ENCODE results near the gene LIMCH1.
"Not testable (repeated sequence)": the region's sequence is repeated elsewhere in the genome, so short reads cannot be mapped to it uniquely, and the experiment has no call there.

The LIMCH1 gene

DNA sequence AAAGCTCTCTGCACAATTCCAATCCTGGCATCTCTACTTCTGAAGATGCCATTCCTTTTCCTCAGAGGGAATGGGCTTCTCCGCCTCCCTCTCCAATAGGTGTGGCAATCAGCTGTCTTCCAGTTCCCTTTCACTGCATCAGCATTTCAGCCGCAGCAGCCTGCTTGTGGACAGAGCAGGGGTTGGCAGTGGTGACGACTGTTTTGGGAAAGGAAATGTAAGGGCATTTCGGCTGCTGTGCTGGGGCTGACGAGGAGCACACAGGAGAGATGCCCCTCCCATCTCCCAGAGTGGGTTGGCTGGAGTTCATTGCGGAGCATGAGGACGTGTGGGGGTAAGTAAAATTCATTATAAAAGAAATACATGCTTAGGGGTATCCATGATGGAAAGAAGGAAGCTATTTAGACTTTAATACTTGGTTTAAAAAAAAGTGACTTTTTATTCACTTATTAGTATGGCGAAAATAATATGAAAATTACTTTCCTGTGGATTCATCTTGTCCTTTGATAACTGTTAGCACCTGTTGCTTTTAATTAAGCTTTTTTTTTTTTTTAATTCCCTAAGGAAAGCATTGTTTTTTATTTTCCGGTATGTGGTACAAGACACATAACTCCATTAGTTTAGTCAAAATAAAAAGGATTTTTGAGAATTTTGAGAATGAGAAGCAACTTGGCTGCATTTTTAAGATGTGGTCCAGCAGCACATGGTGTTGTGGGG is at the start of gene LIMCH1:
Gene LIMCH1, plus strand, starts transcription at position 141 of the 717 bp plus-strand sequence. CDS start 67,839 bp downstream, outside the sequence.
- DNase-seq (ENCODE audit: low read depth in 2 of 2, low spot score in 1 of 2) = no peak

DNA sequence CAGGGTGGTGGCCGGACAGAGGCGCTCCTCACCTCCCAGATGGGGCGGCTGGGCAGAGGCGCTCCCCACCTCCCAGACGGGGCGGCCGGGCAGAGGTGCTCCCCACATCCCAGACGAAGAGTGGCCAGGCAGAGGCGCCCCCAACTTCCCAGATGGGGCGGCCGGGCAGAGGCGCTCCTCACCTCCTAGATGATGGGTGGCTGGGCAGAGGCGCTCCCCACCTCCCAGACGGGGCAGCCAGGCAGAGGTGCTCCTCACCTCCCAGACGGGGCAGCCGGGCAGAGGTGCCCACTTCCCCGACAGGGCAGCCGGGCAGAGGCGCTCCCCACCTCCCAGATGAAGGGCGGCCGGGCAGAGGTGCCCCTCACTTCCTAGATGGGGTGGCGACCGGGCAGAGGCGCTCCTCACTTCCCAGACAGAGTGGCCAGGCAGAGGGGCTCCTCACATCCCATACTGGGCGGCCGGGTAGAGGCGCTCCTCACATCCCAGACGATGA is 46.8 kb upstream of the LIMCH1 start:
- not testable (repeated sequence) for DNase-seq (ENCODE audit: low read depth in 2 of 2, low spot score in 1 of 2)

DNA sequence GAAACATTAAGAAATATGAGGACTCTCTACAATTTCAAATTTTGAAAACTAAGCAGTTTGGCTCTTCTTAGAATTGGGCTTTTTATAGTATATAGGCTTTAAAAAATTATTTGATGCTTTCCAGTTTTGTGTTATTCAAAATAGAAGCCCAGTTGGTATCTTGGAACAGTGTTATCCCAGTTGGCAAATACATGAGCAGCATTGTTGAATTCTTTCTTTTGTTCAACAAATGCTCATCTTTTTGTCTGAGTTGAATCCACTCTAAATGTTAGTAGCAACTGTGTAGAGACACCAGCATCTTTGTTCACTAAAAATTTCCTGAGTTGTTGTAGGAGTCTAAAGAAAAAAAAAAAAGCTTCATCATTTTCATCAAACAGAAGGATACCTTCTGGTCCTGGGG is 41.0 kb upstream of the LIMCH1 start:
- DNase-seq (ENCODE audit: low read depth in 2 of 2, low spot score in 1 of 2) = no peak

GRCh38 chr4:41498177-41498576 is 39.8 kb upstream of the LIMCH1 start:
- DNase-seq (ENCODE audit: low read depth in 2 of 2, low spot score in 1 of 2) = no peak

DNA sequence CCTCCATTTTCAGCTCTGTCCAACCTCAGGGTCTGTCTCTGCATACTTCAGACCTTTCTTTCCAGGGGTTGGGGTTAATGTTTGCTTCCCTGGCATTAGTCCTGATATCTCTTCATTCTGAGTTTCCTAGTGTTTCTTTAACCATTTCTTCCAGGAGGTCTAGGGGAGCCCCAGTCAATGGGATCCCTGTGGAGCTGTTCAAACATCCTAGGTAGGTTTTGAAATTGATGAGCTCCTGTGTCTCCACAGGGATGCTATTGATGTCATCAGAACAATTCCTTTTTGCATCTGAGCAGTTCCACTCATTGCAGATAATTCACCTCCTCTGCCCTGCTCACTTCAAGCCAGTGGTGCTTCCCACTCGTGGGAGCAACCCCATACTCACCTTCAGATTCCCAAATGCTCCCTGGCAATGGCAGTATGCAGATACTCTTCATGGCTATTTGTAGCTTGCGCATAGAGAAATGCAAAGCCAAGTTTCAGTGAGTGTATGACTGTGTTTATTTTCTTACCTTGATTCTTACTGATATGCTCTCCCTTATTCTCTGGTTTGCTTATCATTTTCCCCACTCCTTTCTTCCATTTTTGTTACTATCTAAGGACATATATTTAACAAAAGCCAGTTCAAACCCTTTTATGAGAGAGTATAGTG is 33.7 kb upstream of the LIMCH1 start:
- no peak for DNase-seq (ENCODE audit: low read depth in 2 of 2, low spot score in 1 of 2)

- DNase-seq (ENCODE audit: low read depth in 2 of 2, low spot score in 1 of 2) = no peak
These were observed 32.7 kb upstream of the LIMCH1 start for GRCh38 chr4:41505161-41505661.

DNA sequence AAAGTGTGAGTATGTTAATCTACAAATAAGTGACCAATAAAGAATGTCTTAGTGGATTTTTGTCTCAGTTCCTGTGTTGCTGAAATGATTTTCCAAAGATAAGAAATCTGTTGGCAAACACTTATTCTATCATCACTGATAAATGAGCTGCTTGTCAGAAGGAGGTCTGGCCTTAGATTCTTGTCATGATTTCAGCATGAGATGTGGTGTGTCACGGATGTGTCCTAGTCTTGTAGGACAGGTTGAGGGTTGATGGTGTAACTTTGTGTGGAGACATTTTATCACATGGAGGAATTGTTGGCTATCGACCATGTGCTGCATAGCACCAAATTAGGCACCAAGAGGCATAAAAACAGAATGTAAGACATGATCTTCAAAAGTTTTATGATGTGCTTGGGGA is 31.8 kb upstream of the LIMCH1 start:
- no peak for DNase-seq (ENCODE audit: low read depth in 2 of 2, low spot score in 1 of 2)

DNA sequence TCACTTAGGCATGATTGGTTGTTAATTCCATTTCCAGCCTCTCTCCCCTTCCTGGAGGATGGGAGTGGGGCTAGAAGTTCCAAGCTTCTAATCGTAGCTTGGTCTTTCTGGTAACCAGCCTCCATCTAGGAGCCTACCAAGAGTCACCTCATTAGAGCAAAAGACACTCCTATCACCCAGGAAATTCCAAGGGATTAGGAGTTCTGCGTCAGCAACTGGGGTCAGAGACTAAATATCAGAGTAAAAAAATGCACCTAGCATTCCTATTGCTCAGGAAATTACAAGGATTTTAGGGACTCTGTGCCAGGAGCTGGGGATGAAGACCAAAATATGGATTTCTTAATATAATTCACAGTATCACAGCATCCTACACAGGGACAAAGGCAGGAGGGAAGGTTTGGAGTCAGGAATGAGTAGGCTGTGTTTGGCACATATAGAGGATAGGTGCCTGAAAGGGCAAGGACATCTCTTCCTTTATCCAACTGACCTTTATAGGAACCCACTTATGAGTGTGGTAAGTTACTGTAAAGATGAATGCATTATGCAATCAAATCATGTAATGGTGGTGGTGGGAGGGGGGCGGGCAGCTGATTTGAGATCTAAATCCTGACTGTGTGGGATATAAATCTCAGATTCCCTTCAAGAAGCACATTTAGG is 30.5 kb upstream of the LIMCH1 start:
- no peak for DNase-seq (ENCODE audit: low read depth in 2 of 2, low spot score in 1 of 2)

GRCh38 chr4:41509451-41509866 is 28.5 kb upstream of the LIMCH1 start:
- no peak for DNase-seq (ENCODE audit: low read depth in 2 of 2, low spot score in 1 of 2)

GRCh38 chr4:41510179-41510578 is 27.8 kb upstream of the LIMCH1 start:
- DNase-seq (ENCODE audit: low read depth in 2 of 2, low spot score in 1 of 2) = no peak

- no peak for DNase-seq (ENCODE audit: low read depth in 2 of 2, low spot score in 1 of 2)
These were observed 25.8 kb upstream of the LIMCH1 start for GRCh38 chr4:41512136-41512535.

- no peak for DNase-seq (ENCODE audit: low read depth in 2 of 2, low spot score in 1 of 2)
These were observed 25.4 kb upstream of the LIMCH1 start for GRCh38 chr4:41512596-41512995.

DNA sequence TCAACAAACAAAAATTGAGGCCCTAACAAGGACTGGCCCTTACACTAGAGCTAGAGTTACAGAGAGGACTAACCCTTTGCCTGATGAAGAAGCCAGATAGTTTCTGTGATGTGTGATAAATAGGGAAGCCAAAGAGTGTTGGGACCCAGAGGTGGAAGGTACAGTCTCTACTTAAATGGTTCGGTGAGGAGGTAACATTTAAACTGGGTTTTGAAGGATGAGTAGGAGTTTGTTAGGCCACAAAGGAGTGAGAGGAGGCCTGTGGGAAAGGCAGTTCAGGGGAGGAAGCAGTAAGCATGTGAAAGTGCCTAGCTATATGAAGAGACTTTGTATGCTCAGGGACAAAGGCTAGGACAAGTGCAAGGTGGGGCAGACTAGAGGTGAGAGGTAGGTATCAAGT is 23.8 kb upstream of the LIMCH1 start:
- DNase-seq (ENCODE audit: low read depth in 2 of 2, low spot score in 1 of 2) = no peak

DNA sequence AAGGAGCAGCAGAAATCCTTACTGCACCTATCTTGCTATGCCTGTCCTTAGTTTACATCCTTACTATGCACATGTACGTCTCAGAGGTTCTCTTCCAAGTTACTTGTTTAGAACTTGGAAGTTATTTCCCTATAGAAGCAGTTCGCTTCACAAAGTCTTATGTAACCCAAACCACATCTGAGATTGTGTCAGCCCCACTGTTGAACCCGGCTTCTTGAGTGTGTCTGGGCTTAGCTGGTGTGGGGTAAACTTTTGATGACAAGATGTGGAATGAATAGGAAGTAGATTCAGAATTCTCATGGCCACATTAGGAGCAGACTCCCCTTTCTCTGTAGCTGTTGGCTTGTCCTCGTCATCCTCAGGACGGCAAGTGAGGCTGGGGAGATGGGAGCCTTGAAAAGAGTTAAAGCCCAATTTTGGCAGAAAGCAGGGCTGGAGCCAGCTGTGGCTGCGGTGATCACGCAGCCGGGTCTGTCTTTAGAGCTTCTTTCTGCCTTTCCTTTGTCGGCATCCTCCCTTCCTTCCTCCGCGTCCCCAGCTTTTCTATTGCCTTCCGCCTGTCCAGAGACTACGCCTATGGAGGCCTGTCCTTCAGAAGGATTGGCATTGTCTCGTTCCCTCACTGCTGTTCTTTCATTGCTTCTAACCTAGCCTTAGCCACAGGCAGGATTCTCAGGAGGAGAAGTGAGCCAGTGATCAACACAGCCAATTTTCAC is 23.0 kb upstream of the LIMCH1 start:
- no peak for DNase-seq (ENCODE audit: low read depth in 2 of 2, low spot score in 1 of 2)

DNA sequence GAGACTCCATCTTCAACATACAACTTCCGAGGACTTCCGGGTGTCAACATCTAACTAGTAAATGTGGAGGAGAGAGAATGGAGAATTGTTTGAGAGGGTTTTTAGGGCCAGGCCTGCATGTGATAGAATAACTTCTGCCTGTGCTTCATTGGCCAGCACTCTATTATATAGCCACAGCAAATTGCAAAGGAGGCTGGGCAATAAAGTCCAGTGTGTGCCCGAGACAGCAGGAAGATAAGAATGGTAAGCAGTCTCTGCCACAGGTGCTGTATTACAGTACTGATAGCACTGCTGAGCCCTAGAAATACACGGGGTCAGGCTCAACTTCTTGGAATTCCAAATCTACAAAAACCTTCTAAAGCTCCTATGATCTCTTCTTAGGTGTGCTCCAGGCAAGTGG is 20.8 kb upstream of the LIMCH1 start:
- DNase-seq (ENCODE audit: low read depth in 2 of 2, low spot score in 1 of 2) = no peak

GRCh38 chr4:41517747-41518146 is 20.2 kb upstream of the LIMCH1 start:
- DNase-seq (ENCODE audit: low read depth in 2 of 2, low spot score in 1 of 2) = no peak

DNA sequence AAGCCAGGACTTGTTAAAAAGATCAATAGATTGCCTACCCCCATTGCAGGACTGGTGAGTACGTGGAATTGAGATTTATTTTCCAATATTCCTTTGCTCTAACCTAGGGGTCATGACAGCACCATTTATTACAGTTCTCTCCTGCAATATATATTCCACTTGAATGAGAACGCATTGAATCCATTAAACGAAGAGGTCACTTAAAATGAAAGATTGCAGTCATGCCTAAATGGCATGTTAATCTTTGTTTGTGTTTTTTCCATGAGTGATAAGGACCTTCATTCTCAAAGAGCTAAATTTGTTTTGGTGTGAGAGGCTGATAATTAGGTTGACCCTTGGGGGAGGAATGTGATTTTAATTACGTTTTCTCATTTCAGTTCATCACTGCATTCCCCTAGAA is 13.5 kb upstream of the LIMCH1 start:
- no peak for DNase-seq (ENCODE audit: low read depth in 2 of 2, low spot score in 1 of 2)

DNA sequence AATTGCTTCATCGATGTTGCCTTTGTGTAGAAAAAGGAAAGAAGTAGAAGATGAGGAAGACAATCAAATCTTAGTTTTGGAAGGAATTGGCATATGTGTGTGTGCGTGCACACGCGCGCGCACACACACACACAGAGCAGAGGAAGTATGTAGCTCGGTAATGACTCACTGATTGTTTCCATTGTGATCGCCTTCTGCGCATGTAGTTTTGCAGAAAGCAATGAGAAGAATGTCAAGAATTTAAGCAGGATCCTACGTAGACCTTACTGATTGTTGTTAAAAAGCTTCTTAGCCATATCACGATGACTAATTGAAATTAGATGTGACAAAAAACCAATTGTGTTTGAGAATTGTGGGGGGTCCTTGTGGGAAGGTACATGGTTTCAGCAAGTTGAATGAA is 12.8 kb upstream of the LIMCH1 start:
- DNase-seq (ENCODE audit: low read depth in 2 of 2, low spot score in 1 of 2) = no peak

GRCh38 chr4:41526628-41527027 is 11.3 kb upstream of the LIMCH1 start:
- no peak for DNase-seq (ENCODE audit: low read depth in 2 of 2, low spot score in 1 of 2)

DNA sequence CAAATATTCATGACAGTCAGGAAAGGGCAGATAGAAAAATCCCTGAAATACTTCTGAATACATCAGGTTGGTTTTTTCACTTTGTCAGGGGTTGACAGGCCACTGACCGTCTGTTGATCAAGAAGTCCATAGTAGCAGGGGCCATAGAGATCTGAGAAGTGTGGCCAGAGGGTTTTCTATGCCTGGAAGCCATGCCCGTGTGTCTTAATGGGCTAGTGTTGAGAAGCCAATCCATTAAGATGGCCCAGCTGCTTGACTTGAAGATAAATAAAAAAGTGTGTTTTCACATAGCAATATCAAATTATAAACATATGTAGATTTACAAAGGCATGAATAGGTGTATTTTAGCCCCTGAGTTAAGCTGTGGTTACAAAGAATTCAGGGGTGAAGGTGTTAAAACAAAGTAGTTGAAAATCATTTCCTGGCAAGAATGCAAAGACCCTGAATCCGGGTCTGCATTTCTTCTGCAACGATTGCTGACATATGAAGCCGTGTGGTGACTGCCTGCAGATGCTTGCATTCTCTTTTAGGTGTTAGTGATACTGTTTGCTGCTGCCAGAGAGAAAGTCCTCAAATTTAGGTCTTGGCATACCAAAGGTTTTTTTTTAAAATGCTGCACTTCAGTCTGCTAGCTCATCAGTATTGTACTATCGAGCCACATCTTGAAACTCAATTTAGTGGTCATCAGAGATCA is 9.3 kb upstream of the LIMCH1 start:
- no peak for DNase-seq (ENCODE audit: low read depth in 2 of 2, low spot score in 1 of 2)

- DNase-seq (ENCODE audit: low read depth in 2 of 2, low spot score in 1 of 2) = no peak
These were observed 7.2 kb upstream of the LIMCH1 start for GRCh38 chr4:41530741-41531140.

Measured in stimulated activated CD8-positive, alpha-beta memory T cell treated with anti-CD3 and anti-CD28 coated beads, Interleukin-4, amount 100 ng/mL, for 4 hours (primary cell).